AG04449 (cell line): Measurements from ENCODE around the gene ZC3HAV1.
"Not testable (repeated sequence)": the region's sequence is repeated elsewhere in the genome, so short reads cannot be mapped to it uniquely, and the experiment has no call there.

Experiments
- CTCF ChIA-PET: fragments of 350-600 bp; formaldehyde crosslinking; extraction: SDS; loops from one replicate; lab custom pipeline; 2021; ENCODE audit warnings: antibody characterized with exemption; lab: Yijun Ruan, JAX
- POLR2A ChIA-PET: fragments of 400-600, 350-600 bp; formaldehyde crosslinking; extraction: SDS; loops from one replicate; lab custom pipeline; 2020; ENCODE audit warnings: antibody characterized with exemption, inconsistent platforms; lab: Yijun Ruan, JAX
- DNase-seq: peaks from one replicate; pipeline ENCODE4 v3.0.0-alpha.2; 2010; ENCODE audit warnings: low read depth, low spot score
- H3K4me3 ChIP-seq: 2 replicates; pipeline ENCODE4 v1.5.1; 2011; ENCODE audit warnings: low read depth, mild to moderate bottlenecking, control low read depth, low read length
- TF ChIP-seq, protein P1 (sequence below): IDR thresholded peaks from one replicate; pipeline ENCODE4 v1.5.1; 2011; ENCODE audit warnings: mild to moderate bottlenecking, moderate library complexity, low read length, control low read depth, inconsistent platforms; ENCODE audit not compliant: insufficient read depth; ENCODE audit errors: missing control alignments

Gene ZC3HAV1

DNA sequence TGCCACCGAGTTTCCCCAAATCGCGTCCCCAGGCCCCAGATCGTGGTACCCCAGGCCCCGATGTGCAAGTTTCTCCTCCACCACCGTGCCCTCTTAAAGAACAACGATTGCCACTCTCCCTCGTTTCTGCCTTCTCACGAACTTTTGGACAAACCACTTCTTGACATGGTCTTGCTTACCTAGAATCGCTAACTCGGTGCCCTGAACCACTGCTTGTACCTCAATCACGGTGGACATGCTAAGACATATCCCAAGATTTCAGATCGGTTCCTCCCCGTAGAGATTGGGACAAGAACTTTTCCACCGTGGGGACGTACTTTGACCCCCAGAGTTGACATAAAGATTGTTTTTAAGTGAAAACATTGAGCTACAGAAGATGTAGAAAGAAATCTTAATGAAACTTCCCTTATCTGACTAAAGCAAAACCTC is 477 bp upstream of the ZC3HAV1 start:
- TF ChIP-seq, protein P1, sequence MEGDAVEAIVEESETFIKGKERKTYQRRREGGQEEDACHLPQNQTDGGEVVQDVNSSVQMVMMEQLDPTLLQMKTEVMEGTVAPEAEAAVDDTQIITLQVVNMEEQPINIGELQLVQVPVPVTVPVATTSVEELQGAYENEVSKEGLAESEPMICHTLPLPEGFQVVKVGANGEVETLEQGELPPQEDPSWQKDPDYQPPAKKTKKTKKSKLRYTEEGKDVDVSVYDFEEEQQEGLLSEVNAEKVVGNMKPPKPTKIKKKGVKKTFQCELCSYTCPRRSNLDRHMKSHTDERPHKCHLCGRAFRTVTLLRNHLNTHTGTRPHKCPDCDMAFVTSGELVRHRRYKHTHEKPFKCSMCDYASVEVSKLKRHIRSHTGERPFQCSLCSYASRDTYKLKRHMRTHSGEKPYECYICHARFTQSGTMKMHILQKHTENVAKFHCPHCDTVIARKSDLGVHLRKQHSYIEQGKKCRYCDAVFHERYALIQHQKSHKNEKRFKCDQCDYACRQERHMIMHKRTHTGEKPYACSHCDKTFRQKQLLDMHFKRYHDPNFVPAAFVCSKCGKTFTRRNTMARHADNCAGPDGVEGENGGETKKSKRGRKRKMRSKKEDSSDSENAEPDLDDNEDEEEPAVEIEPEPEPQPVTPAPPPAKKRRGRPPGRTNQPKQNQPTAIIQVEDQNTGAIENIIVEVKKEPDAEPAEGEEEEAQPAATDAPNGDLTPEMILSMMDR = no peak
- ChIA-PET POLR2A (no interaction called here), CTCF (interaction anchor here (0.7 to 1.3 kb wide), 2 partner anchors 16 to 304 kb away, joined by 3 read pairs; no protein-coding TSS in a partner anchor)
- DNase-seq = no peak
- H3K4me3 ChIP-seq = peak overlapping the region; percentile 92

DNA sequence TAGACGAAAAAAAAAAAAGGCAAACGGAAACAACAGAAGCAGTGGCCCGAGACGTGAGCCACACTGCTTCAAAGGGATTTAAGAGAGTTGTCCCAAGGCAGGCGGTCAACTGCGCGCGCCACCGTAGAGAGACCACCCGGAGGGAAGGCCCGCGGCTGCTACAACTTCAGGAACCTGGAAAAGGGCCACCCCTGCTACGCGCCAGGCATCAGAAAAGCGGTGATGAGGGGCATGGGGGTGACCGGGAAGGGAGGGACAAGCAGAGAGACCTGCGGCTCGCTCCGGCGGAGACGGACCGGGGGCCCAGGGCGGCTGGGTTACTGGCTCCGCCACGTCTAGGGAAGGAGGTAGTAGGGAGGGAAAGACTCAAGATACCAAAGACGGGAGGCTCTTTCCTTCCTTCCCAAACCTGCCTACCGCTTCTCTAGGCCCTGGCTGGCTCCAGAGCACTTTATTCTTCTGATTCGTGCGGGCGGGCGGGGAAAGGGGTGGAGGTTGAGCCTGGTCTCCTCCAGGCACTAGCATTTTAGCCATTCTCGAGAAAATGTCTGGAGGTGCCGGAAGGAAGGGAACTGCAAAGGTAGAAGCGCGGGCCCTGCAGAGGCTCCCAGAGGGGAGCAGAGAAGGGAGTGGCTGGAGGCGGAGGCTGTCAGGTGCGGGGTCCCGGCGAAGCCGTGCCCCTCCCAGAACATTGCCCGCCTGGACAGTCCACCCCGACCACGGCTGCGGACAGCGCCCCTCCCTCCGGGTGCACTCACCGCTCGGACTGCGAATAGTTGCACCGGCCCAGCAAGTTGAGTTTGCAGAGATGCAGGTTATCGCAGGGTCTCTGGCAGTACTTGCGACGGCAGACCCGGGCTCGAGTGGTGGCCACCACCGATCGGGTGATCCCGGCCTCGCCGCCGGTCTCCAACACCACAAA is 993 bp downstream of the ZC3HAV1 start:
- H3K4me3 ChIP-seq = peak overlapping the region; percentile 92
- ChIA-PET POLR2A (interaction anchor here (0.6 kb wide), 1 partner anchor 218 kb away, joined by 3 read pairs; no protein-coding TSS in a partner anchor), CTCF (interaction anchor here (1.1 kb wide), 1 partner anchor 33 kb away, joined by 4 read pairs; no protein-coding TSS in a partner anchor)
- TF ChIP-seq, protein P1 = no peak
- DNase-seq = no peak

DNA sequence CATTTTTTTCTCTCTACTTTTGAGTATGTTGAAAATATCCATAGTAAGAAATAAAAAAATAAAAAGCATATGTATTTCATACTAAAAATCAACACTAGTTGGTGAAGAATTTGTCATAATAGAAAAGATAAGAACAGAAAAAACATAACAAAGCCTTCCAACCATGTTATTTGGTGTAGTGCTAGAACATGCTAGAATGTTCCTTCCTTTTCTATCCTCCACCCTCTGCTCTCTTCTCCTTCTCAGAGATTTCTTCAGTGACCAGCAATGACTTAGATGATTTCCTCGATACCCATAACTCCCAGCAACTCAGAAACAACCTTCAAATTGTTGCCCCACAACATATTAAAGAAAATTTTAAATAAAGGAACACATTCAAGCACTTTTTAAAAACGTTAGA is 2.6 kb downstream of the ZC3HAV1 start:
- TF ChIP-seq, protein P1 = no peak
- no peak for DNase-seq
- H3K4me3 ChIP-seq = no peak overlapping the region
- POLR2A ChIA-PET = no interaction called here
- CTCF ChIA-PET = interaction anchor here (1.1 kb wide), 1 partner anchor 32 kb away, joined by 4 read pairs; no protein-coding TSS in a partner anchor

DNA sequence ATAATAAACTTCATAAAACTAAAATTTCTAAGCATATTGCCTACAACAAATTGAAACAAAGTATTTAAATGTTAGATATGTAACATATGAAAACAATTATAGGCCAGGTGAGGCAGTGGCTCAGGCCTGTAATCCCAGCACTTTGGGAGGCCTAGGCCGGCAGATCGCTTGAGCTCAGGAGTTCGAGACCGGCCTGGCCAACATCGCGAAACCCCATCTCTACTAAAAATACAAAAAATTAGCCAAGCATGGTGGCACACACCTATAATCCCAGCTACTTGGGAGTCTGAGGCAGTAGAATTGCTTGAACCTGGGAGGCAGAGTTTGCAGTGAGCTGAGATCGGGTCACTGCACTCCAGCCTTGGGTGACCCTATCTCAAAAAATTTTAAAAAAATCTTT is 3.3 kb downstream of the ZC3HAV1 start:
- CTCF ChIA-PET, DNase-seq, POLR2A ChIA-PET, H3K4me3 ChIP-seq: not testable (repeated sequence)

DNA sequence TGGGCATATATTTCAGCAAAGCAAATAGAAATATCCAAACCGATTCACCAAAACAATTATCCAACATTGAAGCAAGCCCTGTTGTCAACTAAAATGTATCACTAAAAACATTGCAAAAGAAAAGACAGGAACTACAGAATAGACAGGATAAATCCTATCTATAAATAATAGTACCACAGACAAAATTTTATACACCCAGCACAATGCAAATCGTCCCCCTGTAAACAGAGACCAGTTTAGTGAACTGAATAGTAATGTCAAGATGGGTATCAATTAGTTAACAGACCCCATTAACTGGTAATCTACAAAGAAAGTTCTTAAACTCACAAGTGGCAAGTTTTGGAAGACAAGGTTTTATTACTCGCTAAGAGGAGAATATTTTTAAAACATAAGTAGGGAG is 4.0 kb downstream of the ZC3HAV1 start:
- ChIA-PET CTCF (interaction anchor here (2.4 kb wide), 1 partner anchor 30 kb away, joined by 11 read pairs; no protein-coding TSS in a partner anchor), POLR2A (no interaction called here)
- DNase-seq = no peak
- TF ChIP-seq, protein P1 = no peak
- no peak overlapping the region for H3K4me3 ChIP-seq

DNA sequence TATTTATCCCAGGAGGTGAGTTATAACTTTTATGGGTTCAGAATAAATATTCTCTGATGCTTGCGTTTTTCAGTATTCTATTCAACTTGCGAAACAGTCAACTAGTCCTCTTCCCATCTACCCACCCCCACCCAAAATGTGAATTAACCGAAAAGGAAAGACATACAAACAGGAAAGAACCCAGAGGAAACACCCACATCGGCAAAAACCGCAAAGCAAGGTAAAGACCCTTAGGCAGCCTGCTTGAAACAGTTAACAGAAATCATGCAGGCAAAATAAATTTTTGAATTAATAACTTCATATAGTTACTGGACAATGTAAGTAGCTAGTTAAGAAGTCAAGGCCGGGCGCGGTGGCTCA is 5.4 kb downstream of the ZC3HAV1 start:
- no peak overlapping the region for H3K4me3 ChIP-seq
- DNase-seq = no peak
- ChIA-PET POLR2A (no interaction called here), CTCF (interaction anchor here (1.5 to 2.4 kb wide), 2 partner anchors 29 to 218 kb away, joined by 4 to 11 read pairs; no protein-coding TSS in a partner anchor)
- TF ChIP-seq, protein P1 = no peak
